Activated effector memory CD4-positive, alpha-beta T cell treated with anti-CD3 and anti-CD28 coated beads, Interleukin-2, amount 50 U/mL, for 16 hours (primary cell): ENCODE measurements around the gene NPIPB13.
"Not testable (repeated sequence)": the region's sequence is repeated elsewhere in the genome, so short reads cannot be mapped to it uniquely, and the experiment has no call there.

ENCODE experiments used
- DNase-seq: peaks from one replicate; pipeline ENCODE4 v3.0.0-alpha.2; 2020

Gene NPIPB13

GRCh38 chr16:30248379-30248778 is at the start of gene NPIPB13:
Gene NPIPB13 (minus strand): TSS chr16:30248479. CDS start chr16:30245573, 2,906 bp downstream.
- not testable (repeated sequence) for DNase-seq

- DNase-seq = peak; percentile 47
Observed at GRCh38 chr16:30282357-30282756, 34.1 kb upstream of the NPIPB13 start.

- not testable (repeated sequence) for DNase-seq
Observed at GRCh38 chr16:30278523-30278922, 30.2 kb upstream of the NPIPB13 start.

- peak; percentile 21 for DNase-seq
Observed at GRCh38 chr16:30217082-30217481, 31.2 kb downstream of the NPIPB13 start.

GRCh38 chr16:30211414-30211813 is 36.9 kb downstream of the NPIPB13 start:
- DNase-seq = not testable (repeated sequence)

- DNase-seq = not testable (repeated sequence)
Observed at GRCh38 chr16:30209032-30209431, 39.2 kb downstream of the NPIPB13 start.

- peak; percentile 27 for DNase-seq
Observed at GRCh38 chr16:30207063-30207704, 41.1 kb downstream of the NPIPB13 start.

- DNase-seq = not testable (repeated sequence)
Observed at GRCh38 chr16:30206252-30206651, 42.0 kb downstream of the NPIPB13 start.

- peak; percentile 63 for DNase-seq
Observed at GRCh38 chr16:30205541-30206236, 42.6 kb downstream of the NPIPB13 start.

- DNase-seq = not testable (repeated sequence)
Observed at GRCh38 chr16:30199608-30200343, 48.5 kb downstream of the NPIPB13 start.

- not testable (repeated sequence) for DNase-seq
Observed at GRCh38 chr16:30199049-30199448, 49.2 kb downstream of the NPIPB13 start, which contains the start of gene SULT1A3. Gene SULT1A3 (plus strand): TSS chr16:30199255. CDS start chr16:30200729, 1,474 bp downstream.
